OCI-LY1 (cell line): ENCODE results near the gene KBTBD12.

Source experiments
- CTCF ChIP-seq: fragments of 200-600 bp; sonication (generic), shearing (Covaris generic); IDR thresholded peaks from 2 replicates; pipeline ENCODE4 v1.5.1; 2017; ENCODE audit warnings: mild to moderate bottlenecking, antibody characterized with exemption, low read length, moderate library complexity, mixed read lengths
- EZH2 ChIP-seq: fragments of 200-600 bp; sonication (generic), shearing (Covaris generic); IDR thresholded peaks from 2 replicates; pipeline ENCODE4 v1.8.0; 2017; ENCODE audit warnings: borderline replicate concordance, mixed run types, mild to moderate bottlenecking, antibody characterized with exemption, low read length, moderate library complexity, mixed read lengths

- TF ChIP-seq CTCF (no peak), EZH2 (no peak)
These were observed 15.3 kb upstream of the KBTBD12 start for GRCh38 chr3:127899766-127900165.
